ENCODE results near the gene ELOA. TPM values are rescaled to one million over a fixed set of nuclear protein-coding genes. Genes with fewer than 3 reads are reported as not detected.
"Not testable (repeated sequence)": the region's sequence is repeated elsewhere in the genome, so short reads cannot be mapped to it uniquely, and the experiment has no call there.

ELOA gene
- total RNA-seq, 4 donors from 2014 or later = 37.8 to 44.0 (median 41.2) TPM

GRCh38 chr1:23799570-23800399, 56.5 kb downstream of the ELOA start:
- peak overlapping the region; percentile 66 to 90 (median 85) for H3K4me3 ChIP-seq
- H3K27me3 ChIP-seq = no peaks in the 10 kb centered on the region
- H3K9me3 ChIP-seq = no peaks in the 10 kb centered on the region
- TF ChIP-seq CTCF (IDR thresholded peaks at IDR 0.05) (no peak), POLR2A (IDR thresholded peaks at IDR 0.05) (peak in 3 of 4 donors; percentile 52 to 73 (median 54))
- 1% methylated on average over 21 of the region's 48 CpGs; no CpG with 5 or more reads in 1 of the 2 donors for WGBS, 2 donors
- DNase-seq = no peak
- intact Hi-C loops (cut with DNase I) = loop anchor here (10.0 kb wide), 1 partner anchor 65 kb away; the partner anchor contains the start of gene FUCA1
- peak overlapping the region; percentile 92 to 97 (median 96) for H3K27ac ChIP-seq
- H3K4me1 ChIP-seq = peaks cover 20 to 53% (median 24%) of the 10 kb centered on the region in 3 donors
- peaks cover 0 to 58% (median 23%) of the 10 kb centered on the region in 3 donors for H3K36me3 ChIP-seq

GRCh38 chr1:23800400-23801337, 57.4 kb downstream of the ELOA start, which contains the start of gene GALE:
GALE (minus strand) TSS chr1:23800754; CDS start chr1:23799007, 1,747 bp downstream.
- DNase-seq = peak; percentile 89
- peak within 1 kb of the TSS; percentile 92 to 97 (median 96) for H3K27ac ChIP-seq
- H3K4me3 ChIP-seq = peak within 1 kb of the TSS; percentile 66 to 90 (median 85)
- H3K27me3 ChIP-seq = no peaks in the 10 kb centered on the region
- no peaks in the 10 kb centered on the region for H3K9me3 ChIP-seq
- H3K36me3 ChIP-seq = peaks cover 0 to 50% (median 21%) of the 10 kb centered on the region in 3 donors
- 0% methylated on average over 11 to 22 of the region's 82 CpGs for WGBS, 2 donors
- peak in 3 of 4 donors; percentile 53 to 79 (median 57) for TF ChIP-seq POLR2A (IDR thresholded peaks at IDR 0.05)
- TF ChIP-seq CTCF (IDR thresholded peaks at IDR 0.05) = no peak
- intact Hi-C loops (cut with DNase I) = loop anchor here (10.0 kb wide), 1 partner anchor 64 kb away; the partner anchor contains the start of gene FUCA1
- peaks cover 20 to 53% (median 24%) of the 10 kb centered on the region in 3 donors for H3K4me1 ChIP-seq

GRCh38 chr1:23801338-23801748, 58.1 kb downstream of the ELOA start:
- H3K36me3 ChIP-seq = peaks cover 0 to 44% (median 15%) of the 10 kb centered on the region in 3 donors
- intact Hi-C loops (cut with DNase I) = loop anchor here (10.0 kb wide), 1 partner anchor 63 kb away; the partner anchor contains the start of gene FUCA1
- H3K4me1 ChIP-seq = peaks cover 20 to 49% (median 24%) of the 10 kb centered on the region in 3 donors
- peak overlapping the region; percentile 66 to 90 (median 85) for H3K4me3 ChIP-seq
- H3K27me3 ChIP-seq = no peaks in the 10 kb centered on the region
- H3K9me3 ChIP-seq = no peaks in the 10 kb centered on the region
- no peak for DNase-seq
- H3K27ac ChIP-seq = peak overlapping the region; percentile 92 to 97 (median 96)
- WGBS, 2 donors = 6 to 31% methylated on average over 8 to 15 of the region's 19 CpGs
- TF ChIP-seq CTCF (IDR thresholded peaks at IDR 0.05) (no peak), POLR2A (IDR thresholded peaks at IDR 0.05) (no peak)

- WGBS, 2 donors = 28 to 52% methylated on average over 3 to 10 of the region's 10 CpGs
- peak overlapping the region in 3 of 4 donors; percentile 92 to 97 (median 96) for H3K27ac ChIP-seq
- no peaks in the 10 kb centered on the region for H3K9me3 ChIP-seq
- H3K4me1 ChIP-seq = peaks cover 20 to 46% (median 24%) of the 10 kb centered on the region in 3 donors
- TF ChIP-seq POLR2A (IDR thresholded peaks at IDR 0.05) = no peak
- TF ChIP-seq CTCF (IDR thresholded peaks at IDR 0.05) = no peak
- peaks cover 0 to 44% (median 11%) of the 10 kb centered on the region in 3 donors for H3K36me3 ChIP-seq
- no peak for DNase-seq
- intact Hi-C loops (cut with DNase I) = loop anchor here (10.0 kb wide), 1 partner anchor 63 kb away; the partner anchor contains the start of gene FUCA1
- H3K4me3 ChIP-seq = peak overlapping the region in 1 of 4 donors; percentile 90
- H3K27me3 ChIP-seq = no peaks in the 10 kb centered on the region
Measured at GRCh38 chr1:23801876-23802275, 58.6 kb downstream of the ELOA start.

GRCh38 chr1:23802809-23803342, 59.6 kb downstream of the ELOA start:
- WGBS, 2 donors = 89 to 93% methylated on average over 7 of the region's 7 CpGs
- H3K4me1 ChIP-seq = peaks cover 20 to 36% (median 24%) of the 10 kb centered on the region in 3 donors
- intact Hi-C loops (cut with DNase I) = loop anchor here (10.0 kb wide), 1 partner anchor 62 kb away; the partner anchor contains the start of gene FUCA1

More at GRCh38 chr1:23802809-23803342, 59.6 kb downstream of the ELOA start:
- DNase-seq, H3K27me3 ChIP-seq, H3K9me3 ChIP-seq, H3K4me3 ChIP-seq, H3K27ac ChIP-seq: not testable (repeated sequence)
- H3K36me3 ChIP-seq = peaks cover 0 to 41% (median 1%) of the 10 kb centered on the region in 3 donors
